Liver (tissue), 9 donors: ENCODE data around the gene KRT85. TPM values are rescaled to one million over a fixed set of nuclear protein-coding genes. Genes with fewer than 3 reads are reported as not detected.

Source experiments
- DNase-seq: peaks from one replicate; pipeline ENCODE4 v3.0.0-alpha.2; 2017; ENCODE audit warnings: low spot score
- H3K27ac ChIP-seq, 2 donors: one replicate each; pipeline ENCODE4 v1.7.0; 2013; ENCODE audit warnings: inconsistent platforms in 2 of 2, low read length in 2 of 2, control low read depth in 1 of 2, low read depth in 1 of 2, mild to moderate bottlenecking in 1 of 2
- H3K27me3 ChIP-seq, 4 donors: one replicate each; pipeline versions ENCODE4 v1.6.1 to v1.7.0; 2013; ENCODE audit warnings: low read length in 3 of 4, inconsistent platforms in 1 of 4, mild to moderate bottlenecking in 1 of 4, moderate library complexity in 1 of 4; ENCODE audit not compliant: control insufficient read depth in 4 of 4, insufficient read depth in 4 of 4
- H3K36me3 ChIP-seq, 4 donors: one replicate each; pipeline versions ENCODE4 v1.6.1 to v1.7.0; 2013; ENCODE audit warnings: low read length in 3 of 4, mild to moderate bottlenecking in 3 of 4, low read depth in 1 of 4, moderate library complexity in 1 of 4; ENCODE audit not compliant: control insufficient read depth in 4 of 4, insufficient read depth in 3 of 4
- H3K4me1 ChIP-seq, 4 donors: one replicate each; pipeline versions ENCODE4 v1.6.1 to v1.7.0; 2013; ENCODE audit warnings: low read length in 3 of 4, mild to moderate bottlenecking in 3 of 4, moderate library complexity in 1 of 4; ENCODE audit not compliant: control insufficient read depth in 4 of 4, insufficient read depth in 4 of 4
- H3K4me3 ChIP-seq, 3 donors: one replicate each; pipeline versions ENCODE4 v1.6.1 to v1.7.0; 2013; ENCODE audit warnings: low read length in 3 of 3, control low read depth in 1 of 3, low read depth in 1 of 3, mild to moderate bottlenecking in 1 of 3
- H3K9ac ChIP-seq, 2 donors: one replicate each; pipeline ENCODE4 v1.7.0; 2013; ENCODE audit warnings: low read length in 2 of 2, mild to moderate bottlenecking in 2 of 2, moderate library complexity in 2 of 2, control low read depth in 1 of 2, low read depth in 1 of 2
- H3K9me3 ChIP-seq, 4 donors: one replicate each; pipeline versions ENCODE4 v1.6.1 to v1.7.0; 2013; ENCODE audit warnings: low read length in 3 of 4; ENCODE audit not compliant: control insufficient read depth in 4 of 4
- EGR1 ChIP-seq, 2 donors: IDR thresholded peaks; 2 replicates each; pipeline ENCODE4 v1.6.1; 2016 to 2018; ENCODE audit warnings: antibody characterized with exemption in 2 of 2, low read depth in 2 of 2
- FOXA1 ChIP-seq: IDR thresholded peaks from 2 replicates; pipeline ENCODE4 v1.6.1; 2016; ENCODE audit warnings: antibody characterized with exemption
- FOXA2 ChIP-seq: IDR thresholded peaks from 2 replicates; pipeline ENCODE4 v1.6.1; 2016; ENCODE audit warnings: antibody characterized with exemption
- GABPA ChIP-seq, 2 donors: IDR thresholded peaks in 1 of 2; conservative IDR thresholded peaks in 1 of 2; 2 replicates each; pipeline ENCODE4 v1.6.1; 2016; ENCODE audit warnings: antibody characterized with exemption in 2 of 2, mild to moderate bottlenecking in 1 of 2, moderate library complexity in 1 of 2
- HNF4A ChIP-seq, 2 donors: conservative IDR thresholded peaks; 2 replicates each; pipeline ENCODE4 v1.6.1; 2016; ENCODE audit warnings: antibody characterized with exemption in 2 of 2, mild to moderate bottlenecking in 2 of 2
- HNF4G ChIP-seq: IDR thresholded peaks from 2 replicates; pipeline ENCODE4 v1.6.1; 2016; ENCODE audit warnings: antibody characterized with exemption
- JUND ChIP-seq, 2 donors: IDR thresholded peaks; 2 replicates each; pipeline ENCODE4 v1.6.1; 2016; ENCODE audit warnings: antibody characterized with exemption in 2 of 2
- MAX ChIP-seq: IDR thresholded peaks from 2 replicates; pipeline ENCODE4 v1.6.1; 2016; ENCODE audit warnings: antibody characterized with exemption
- NR2F2 ChIP-seq: IDR thresholded peaks from 2 replicates; pipeline ENCODE4 v1.6.1; 2016; ENCODE audit warnings: antibody characterized with exemption
- RAD21 ChIP-seq, 2 donors: IDR thresholded peaks; 2 replicates each; pipeline ENCODE4 v1.6.1; 2016; ENCODE audit warnings: antibody characterized with exemption in 2 of 2, mild to moderate bottlenecking in 2 of 2
- RXRA ChIP-seq, 2 donors: IDR thresholded peaks; 2 replicates each; pipeline ENCODE4 v1.6.1; 2017 to 2018; ENCODE audit warnings: antibody characterized with exemption in 2 of 2, mild to moderate bottlenecking in 1 of 2
- SP1 ChIP-seq: IDR thresholded peaks from 2 replicates; pipeline ENCODE4 v1.6.1; 2018; ENCODE audit warnings: antibody characterized with exemption, mild to moderate bottlenecking
- TAF1 ChIP-seq: conservative IDR thresholded peaks from 2 replicates; pipeline ENCODE4 v1.6.1; 2016; ENCODE audit warnings: antibody characterized with exemption, mild to moderate bottlenecking
- YY1 ChIP-seq: IDR thresholded peaks from 2 replicates; pipeline ENCODE4 v1.6.1; 2016; ENCODE audit warnings: antibody characterized with exemption, mild to moderate bottlenecking
- WGBS: extraction: QIAGEN DNeasy Blood & Tissue Kit; methylation state at CpG from one replicate; pipeline ENCODE4 v1.1.7; 2013; 5-methylcytosine and 5-hydroxymethylcytosine counted together
- polyA plus RNA-seq, 2 donors: library from polyadenylated mRNA; stranded (reverse) in 1 of 2; unstranded in 1 of 2; fragments of 200-250 nt in 1 of 2; fragments of >200 nt in 1 of 2; fragmentation: Nextera tagmentation in 1 of 2; extraction: Ambion mirVana in 1 of 2; gene quantifications; one replicate each; pipeline versions ENCODE4 v1.2.1 to v1.2.3, GENCODE V29; 2013 to 2015
- total RNA-seq, 2 donors: library from RNA; depleted of rRNA; stranded (reverse); fragments of >200 nt; gene quantifications; one replicate each; pipeline ENCODE4 v1.2.3, GENCODE V29; 2014
- TF ChIP-seq, protein P1 (sequence below): IDR thresholded peaks from 2 replicates; pipeline ENCODE4 v1.6.1; 2016; ENCODE audit warnings: antibody characterized with exemption
- TF ChIP-seq, protein P2 (sequence below): fragments of 150-350 bp; IDR thresholded peaks from 2 replicates; pipeline ENCODE4 v1.5.1; 2017; ENCODE audit warnings: improper control_type of control experiment, low read depth, low read length; ENCODE audit not compliant: missing input control
- TF ChIP-seq, protein P3 (sequence below): IDR thresholded peaks from 2 replicates; pipeline ENCODE4 v1.6.1; 2016; ENCODE audit warnings: antibody characterized with exemption
- TF ChIP-seq, protein P4 (sequence below): IDR thresholded peaks from 2 replicates; pipeline ENCODE4 v1.6.1; 2016; ENCODE audit warnings: antibody characterized with exemption, mild to moderate bottlenecking
- donor health status: healthy.
- donor health status: healthy.
- donor health status: healthy.
- donor health status: healthy.
- donor health status: healthy.

Gene KRT85
- total and polyA plus RNA-seq, 4 donors, result not detected

DNA sequence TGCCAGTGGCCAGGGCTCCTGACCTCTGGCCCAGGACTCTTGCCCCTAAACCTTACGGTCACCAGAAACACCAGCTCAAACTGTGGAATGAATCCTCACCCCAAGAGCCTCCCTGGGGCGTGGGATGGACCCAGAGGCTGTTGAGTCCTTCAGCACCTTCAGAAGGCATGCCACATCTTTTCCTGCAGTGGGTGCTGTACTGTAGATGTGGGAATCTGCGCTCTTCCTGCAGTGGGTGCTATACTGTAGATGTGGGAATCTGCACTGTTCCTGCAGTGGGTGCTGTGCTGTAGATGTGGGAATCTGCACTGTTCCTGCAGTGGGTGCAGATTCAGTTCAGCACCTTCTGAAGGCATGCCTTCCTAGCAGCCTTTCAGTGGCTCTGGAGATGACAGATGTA lies 37.7 kb upstream of the KRT85 start:
- no peak for DNase-seq
- Histone ChIP-seq H3K36me3 (no peaks in the 10 kb centered on the region), H3K9me3 (no peaks in the 10 kb centered on the region), H3K27me3 (no peaks in the 10 kb centered on the region), H3K4me3 (no peak overlapping the region), H3K27ac (no peak overlapping the region), H3K9ac (no peak overlapping the region), H3K4me1 (no peaks in the 10 kb centered on the region)
- TF ChIP-seq SP1 (no peak), FOXA1 (no peak), NR2F2 (no peak), JUND (IDR thresholded peaks at IDR 0.05) (no peak), MAX (no peak), HNF4A (conservative IDR thresholded peaks at IDR 0.05) (no peak), HNF4G (no peak), GABPA (IDR thresholded peaks at IDR 0.05 in 1 of 2, conservative IDR thresholded peaks at IDR 0.05 in 1 of 2) (no peak), RAD21 (IDR thresholded peaks at IDR 0.05) (no peak), EGR1 (IDR thresholded peaks at IDR 0.05; ENCODE audit: low read depth in 2 of 2) (no peak), TAF1 (no peak), YY1 (no peak), RXRA (IDR thresholded peaks at IDR 0.05) (no peak)
- TF ChIP-seq, protein P1, sequence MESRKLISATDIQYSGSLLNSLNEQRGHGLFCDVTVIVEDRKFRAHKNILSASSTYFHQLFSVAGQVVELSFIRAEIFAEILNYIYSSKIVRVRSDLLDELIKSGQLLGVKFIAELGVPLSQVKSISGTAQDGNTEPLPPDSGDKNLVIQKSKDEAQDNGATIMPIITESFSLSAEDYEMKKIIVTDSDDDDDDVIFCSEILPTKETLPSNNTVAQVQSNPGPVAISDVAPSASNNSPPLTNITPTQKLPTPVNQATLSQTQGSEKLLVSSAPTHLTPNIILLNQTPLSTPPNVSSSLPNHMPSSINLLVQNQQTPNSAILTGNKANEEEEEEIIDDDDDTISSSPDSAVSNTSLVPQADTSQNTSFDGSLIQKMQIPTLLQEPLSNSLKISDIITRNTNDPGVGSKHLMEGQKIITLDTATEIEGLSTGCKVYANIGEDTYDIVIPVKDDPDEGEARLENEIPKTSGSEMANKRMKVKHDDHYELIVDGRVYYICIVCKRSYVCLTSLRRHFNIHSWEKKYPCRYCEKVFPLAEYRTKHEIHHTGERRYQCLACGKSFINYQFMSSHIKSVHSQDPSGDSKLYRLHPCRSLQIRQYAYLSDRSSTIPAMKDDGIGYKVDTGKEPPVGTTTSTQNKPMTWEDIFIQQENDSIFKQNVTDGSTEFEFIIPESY, result no peak
- TF ChIP-seq, protein P2, sequence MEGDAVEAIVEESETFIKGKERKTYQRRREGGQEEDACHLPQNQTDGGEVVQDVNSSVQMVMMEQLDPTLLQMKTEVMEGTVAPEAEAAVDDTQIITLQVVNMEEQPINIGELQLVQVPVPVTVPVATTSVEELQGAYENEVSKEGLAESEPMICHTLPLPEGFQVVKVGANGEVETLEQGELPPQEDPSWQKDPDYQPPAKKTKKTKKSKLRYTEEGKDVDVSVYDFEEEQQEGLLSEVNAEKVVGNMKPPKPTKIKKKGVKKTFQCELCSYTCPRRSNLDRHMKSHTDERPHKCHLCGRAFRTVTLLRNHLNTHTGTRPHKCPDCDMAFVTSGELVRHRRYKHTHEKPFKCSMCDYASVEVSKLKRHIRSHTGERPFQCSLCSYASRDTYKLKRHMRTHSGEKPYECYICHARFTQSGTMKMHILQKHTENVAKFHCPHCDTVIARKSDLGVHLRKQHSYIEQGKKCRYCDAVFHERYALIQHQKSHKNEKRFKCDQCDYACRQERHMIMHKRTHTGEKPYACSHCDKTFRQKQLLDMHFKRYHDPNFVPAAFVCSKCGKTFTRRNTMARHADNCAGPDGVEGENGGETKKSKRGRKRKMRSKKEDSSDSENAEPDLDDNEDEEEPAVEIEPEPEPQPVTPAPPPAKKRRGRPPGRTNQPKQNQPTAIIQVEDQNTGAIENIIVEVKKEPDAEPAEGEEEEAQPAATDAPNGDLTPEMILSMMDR, result no peak
- TF ChIP-seq, protein P3, sequence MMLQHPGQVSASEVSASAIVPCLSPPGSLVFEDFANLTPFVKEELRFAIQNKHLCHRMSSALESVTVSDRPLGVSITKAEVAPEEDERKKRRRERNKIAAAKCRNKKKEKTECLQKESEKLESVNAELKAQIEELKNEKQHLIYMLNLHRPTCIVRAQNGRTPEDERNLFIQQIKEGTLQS, result no peak
- TF ChIP-seq, protein P4, sequence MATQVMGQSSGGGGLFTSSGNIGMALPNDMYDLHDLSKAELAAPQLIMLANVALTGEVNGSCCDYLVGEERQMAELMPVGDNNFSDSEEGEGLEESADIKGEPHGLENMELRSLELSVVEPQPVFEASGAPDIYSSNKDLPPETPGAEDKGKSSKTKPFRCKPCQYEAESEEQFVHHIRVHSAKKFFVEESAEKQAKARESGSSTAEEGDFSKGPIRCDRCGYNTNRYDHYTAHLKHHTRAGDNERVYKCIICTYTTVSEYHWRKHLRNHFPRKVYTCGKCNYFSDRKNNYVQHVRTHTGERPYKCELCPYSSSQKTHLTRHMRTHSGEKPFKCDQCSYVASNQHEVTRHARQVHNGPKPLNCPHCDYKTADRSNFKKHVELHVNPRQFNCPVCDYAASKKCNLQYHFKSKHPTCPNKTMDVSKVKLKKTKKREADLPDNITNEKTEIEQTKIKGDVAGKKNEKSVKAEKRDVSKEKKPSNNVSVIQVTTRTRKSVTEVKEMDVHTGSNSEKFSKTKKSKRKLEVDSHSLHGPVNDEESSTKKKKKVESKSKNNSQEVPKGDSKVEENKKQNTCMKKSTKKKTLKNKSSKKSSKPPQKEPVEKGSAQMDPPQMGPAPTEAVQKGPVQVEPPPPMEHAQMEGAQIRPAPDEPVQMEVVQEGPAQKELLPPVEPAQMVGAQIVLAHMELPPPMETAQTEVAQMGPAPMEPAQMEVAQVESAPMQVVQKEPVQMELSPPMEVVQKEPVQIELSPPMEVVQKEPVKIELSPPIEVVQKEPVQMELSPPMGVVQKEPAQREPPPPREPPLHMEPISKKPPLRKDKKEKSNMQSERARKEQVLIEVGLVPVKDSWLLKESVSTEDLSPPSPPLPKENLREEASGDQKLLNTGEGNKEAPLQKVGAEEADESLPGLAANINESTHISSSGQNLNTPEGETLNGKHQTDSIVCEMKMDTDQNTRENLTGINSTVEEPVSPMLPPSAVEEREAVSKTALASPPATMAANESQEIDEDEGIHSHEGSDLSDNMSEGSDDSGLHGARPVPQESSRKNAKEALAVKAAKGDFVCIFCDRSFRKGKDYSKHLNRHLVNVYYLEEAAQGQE, result no peak
- WGBS, result 82% methylated on average over 3 of the region's 3 CpGs

GRCh38 chr12:52403561-52403960 lies 36.3 kb upstream of the KRT85 start:
- no peak for DNase-seq
- 93% methylated on average over 9 of the region's 9 CpGs for WGBS
- Histone ChIP-seq H3K4me3 (no peak overlapping the region), H3K27me3 (no peaks in the 10 kb centered on the region), H3K36me3 (no peaks in the 10 kb centered on the region), H3K9ac (no peak overlapping the region), H3K9me3 (no peaks in the 10 kb centered on the region), H3K27ac (no peak overlapping the region), H3K4me1 (no peaks in the 10 kb centered on the region)
- TF ChIP-seq FOXA2, result no peak
- TF ChIP-seq, protein P2, result no peak
- TF ChIP-seq RXRA (IDR thresholded peaks at IDR 0.05), result no peak
- TF ChIP-seq YY1, result no peak
- TF ChIP-seq, protein P4, result no peak
- TF ChIP-seq RAD21 (IDR thresholded peaks at IDR 0.05), result no peak
- no peak for TF ChIP-seq JUND (IDR thresholded peaks at IDR 0.05)
- TF ChIP-seq HNF4G, result no peak
- TF ChIP-seq TAF1, result no peak
- no peak for TF ChIP-seq FOXA1
